Astrocyte of the spinal cord (primary cell): ENCODE results near the gene MCF2L2.
"Not testable (repeated sequence)": the region's sequence is repeated elsewhere in the genome, so short reads cannot be mapped to it uniquely, and the experiment has no call there.

Experiments used
- DNase-seq: peaks from one replicate; pipeline ENCODE4 v3.0.0; 2011; ENCODE audit warnings: low read depth, low spot score
- H3K4me3 ChIP-seq: 2 replicates; pipeline ENCODE4 v1.5.1; 2011; ENCODE audit warnings: low read depth, mild to moderate bottlenecking, low read length, moderate library complexity
- in situ Hi-C: cut with HindIII; loops from 2 replicates; pipeline ENCODE4 v1.10.0; 2017; ENCODE audit warnings: low sequenced_read_pairs
- TF ChIP-seq, protein P1 (sequence below): IDR thresholded peaks from 2 replicates; pipeline ENCODE4 v1.5.1; 2012; ENCODE audit warnings: low read depth, mild to moderate bottlenecking, low read length, inconsistent platforms

MCF2L2 gene

DNA sequence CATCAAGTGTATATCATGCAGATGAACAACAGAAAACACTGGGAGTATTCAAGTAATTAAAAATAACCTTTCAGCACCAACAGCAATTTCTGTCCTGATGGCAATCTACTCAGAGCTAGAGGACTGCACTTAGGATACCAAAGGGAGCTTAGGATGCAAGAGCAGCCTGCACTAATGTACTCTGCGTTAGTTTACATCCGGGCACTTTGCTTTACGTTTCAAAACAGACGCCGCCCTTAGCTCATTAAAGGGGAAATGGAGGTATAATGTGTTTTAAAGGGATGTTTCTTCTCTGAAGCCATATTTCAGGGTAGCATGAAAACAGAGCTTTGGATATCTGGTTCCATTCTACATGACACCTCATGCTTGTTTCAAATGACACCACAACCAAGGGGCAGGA lies 189.4 kb downstream of the MCF2L2 start:
- no peak overlapping the region for H3K4me3 ChIP-seq
- TF ChIP-seq, protein P1, sequence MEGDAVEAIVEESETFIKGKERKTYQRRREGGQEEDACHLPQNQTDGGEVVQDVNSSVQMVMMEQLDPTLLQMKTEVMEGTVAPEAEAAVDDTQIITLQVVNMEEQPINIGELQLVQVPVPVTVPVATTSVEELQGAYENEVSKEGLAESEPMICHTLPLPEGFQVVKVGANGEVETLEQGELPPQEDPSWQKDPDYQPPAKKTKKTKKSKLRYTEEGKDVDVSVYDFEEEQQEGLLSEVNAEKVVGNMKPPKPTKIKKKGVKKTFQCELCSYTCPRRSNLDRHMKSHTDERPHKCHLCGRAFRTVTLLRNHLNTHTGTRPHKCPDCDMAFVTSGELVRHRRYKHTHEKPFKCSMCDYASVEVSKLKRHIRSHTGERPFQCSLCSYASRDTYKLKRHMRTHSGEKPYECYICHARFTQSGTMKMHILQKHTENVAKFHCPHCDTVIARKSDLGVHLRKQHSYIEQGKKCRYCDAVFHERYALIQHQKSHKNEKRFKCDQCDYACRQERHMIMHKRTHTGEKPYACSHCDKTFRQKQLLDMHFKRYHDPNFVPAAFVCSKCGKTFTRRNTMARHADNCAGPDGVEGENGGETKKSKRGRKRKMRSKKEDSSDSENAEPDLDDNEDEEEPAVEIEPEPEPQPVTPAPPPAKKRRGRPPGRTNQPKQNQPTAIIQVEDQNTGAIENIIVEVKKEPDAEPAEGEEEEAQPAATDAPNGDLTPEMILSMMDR = no peak
- no peak for DNase-seq
- in situ Hi-C loops = no loop called here

DNA sequence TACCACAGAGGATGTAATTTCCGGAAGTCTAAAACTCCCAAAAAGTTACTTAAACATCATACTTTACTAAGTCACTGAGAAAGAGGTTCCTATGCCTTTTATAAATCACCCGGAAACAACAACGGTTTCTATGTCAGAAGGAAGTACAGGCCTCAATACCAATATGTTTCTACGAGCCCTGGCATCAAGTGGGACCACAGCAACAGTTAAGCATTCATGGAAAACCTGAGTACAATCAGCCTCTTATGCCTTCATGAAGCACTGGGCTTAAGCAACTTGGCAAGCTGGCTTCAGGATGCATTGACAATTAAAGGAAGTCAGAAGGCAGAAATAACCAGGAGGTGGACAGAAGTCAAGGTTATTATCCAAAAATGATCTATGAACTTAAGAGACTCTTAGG lies 194.5 kb downstream of the MCF2L2 start:
- no peak for DNase-seq
- TF ChIP-seq, protein P1 = no peak
- in situ Hi-C loops = no loop called here
- no peak overlapping the region for H3K4me3 ChIP-seq

DNA sequence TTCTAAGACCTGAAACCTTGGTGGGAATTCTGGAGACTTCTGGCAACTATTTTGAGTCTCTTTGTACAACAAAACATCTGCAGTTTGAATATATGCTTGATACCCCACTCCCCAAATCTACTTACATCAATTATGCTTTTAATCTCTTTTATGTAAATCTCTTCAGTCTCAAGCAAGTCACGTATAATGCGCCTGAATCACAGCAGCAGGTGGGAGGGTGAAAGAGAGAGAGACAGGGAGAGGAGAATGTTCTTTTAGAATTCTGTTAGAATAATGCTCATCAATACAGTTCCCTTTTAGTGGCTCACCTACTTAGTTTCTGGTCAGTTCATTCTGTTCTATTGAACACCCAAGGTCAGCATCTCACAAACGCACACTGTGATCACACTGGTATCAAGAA lies 197.6 kb downstream of the MCF2L2 start:
- TF ChIP-seq, protein P1 = no peak
- in situ Hi-C loops = no loop called here
- H3K4me3 ChIP-seq = no peak overlapping the region
- DNase-seq = no peak

GRCh38 chr3:183230251-183230650 lies 198.2 kb downstream of the MCF2L2 start:
- in situ Hi-C loops, DNase-seq, H3K4me3 ChIP-seq: not testable (repeated sequence)

GRCh38 chr3:183229178-183229577 lies 199.2 kb downstream of the MCF2L2 start:
- in situ Hi-C loops = no loop called here
- TF ChIP-seq, protein P1 = no peak
- no peak for DNase-seq
- H3K4me3 ChIP-seq = no peak overlapping the region

GRCh38 chr3:183227586-183227985 lies 200.8 kb downstream of the MCF2L2 start:
- TF ChIP-seq, protein P1 = no peak
- no peak for DNase-seq
- in situ Hi-C loops = no loop called here
- H3K4me3 ChIP-seq = no peak overlapping the region

DNA sequence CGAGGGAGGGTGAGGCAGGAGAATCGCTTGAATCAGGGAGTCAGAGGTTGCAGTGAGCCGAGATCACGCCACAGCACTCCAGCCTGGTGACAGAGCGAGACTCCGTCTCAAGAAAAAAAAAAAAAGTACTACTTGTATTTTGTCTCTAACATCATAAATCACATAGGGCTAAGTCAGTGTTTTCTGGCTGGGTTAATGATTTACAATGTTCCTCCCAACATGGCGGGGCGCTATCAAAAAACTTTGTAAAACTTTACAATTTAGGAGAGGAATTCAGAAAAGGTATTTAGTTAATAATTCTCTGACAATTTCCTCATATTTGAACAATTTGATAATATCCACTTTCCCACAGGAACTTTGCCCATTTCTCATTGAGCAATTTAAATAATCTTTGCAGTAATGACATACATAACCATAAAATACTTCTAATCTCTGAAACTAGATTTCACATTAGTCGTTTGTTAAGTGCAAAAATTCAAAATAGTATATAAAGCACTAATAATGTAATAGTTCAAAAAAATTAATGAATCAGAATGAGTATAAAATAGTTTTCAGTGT lies 202.0 kb downstream of the MCF2L2 start:
- DNase-seq = no peak
- no peak overlapping the region for H3K4me3 ChIP-seq
- in situ Hi-C loops = no loop called here
- TF ChIP-seq, protein P1 = no peak
